ENCODE measurements around the gene GRK5.

GRK5 gene

DNA sequence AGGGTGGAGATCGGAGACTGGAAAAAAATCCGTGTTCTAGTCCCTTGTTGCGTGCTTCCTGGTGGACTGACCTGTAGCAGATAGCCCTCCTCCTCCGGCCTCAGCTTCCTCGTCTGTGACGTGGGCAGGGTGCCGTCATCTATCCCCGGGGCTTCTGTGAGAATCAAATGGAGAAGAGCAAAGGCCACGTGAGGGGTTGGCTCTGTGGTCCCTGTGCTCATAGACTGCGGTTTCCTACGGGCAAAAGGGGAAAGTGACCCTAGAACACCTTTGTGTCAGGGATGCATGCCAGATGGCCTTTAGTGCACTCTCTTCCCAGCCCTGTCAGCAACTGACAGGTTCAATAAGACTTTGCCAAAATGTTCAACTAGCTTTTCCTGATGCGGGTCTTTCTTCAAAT is 33.7 kb downstream of the GRK5 start:
- H3K4me3 ChIP-seq (ENCODE audit: low read depth, low read length) = no peak overlapping the region
- DNase-seq (ENCODE audit: low read depth) = no peak
- TF ChIP-seq POLR2A (IDR thresholded peaks at IDR 0.05; ENCODE audit: extremely low read depth, insufficient read length) (no peak), MYC (IDR thresholded peaks at IDR 0.05; ENCODE audit: low read depth, low read length) (no peak)
- TF ChIP-seq, protein P1, sequence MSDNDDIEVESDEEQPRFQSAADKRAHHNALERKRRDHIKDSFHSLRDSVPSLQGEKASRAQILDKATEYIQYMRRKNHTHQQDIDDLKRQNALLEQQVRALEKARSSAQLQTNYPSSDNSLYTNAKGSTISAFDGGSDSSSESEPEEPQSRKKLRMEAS (IDR thresholded peaks at IDR 0.05; ENCODE audit: low read depth, low read length) = no peak
- TF ChIP-seq, protein P2, sequence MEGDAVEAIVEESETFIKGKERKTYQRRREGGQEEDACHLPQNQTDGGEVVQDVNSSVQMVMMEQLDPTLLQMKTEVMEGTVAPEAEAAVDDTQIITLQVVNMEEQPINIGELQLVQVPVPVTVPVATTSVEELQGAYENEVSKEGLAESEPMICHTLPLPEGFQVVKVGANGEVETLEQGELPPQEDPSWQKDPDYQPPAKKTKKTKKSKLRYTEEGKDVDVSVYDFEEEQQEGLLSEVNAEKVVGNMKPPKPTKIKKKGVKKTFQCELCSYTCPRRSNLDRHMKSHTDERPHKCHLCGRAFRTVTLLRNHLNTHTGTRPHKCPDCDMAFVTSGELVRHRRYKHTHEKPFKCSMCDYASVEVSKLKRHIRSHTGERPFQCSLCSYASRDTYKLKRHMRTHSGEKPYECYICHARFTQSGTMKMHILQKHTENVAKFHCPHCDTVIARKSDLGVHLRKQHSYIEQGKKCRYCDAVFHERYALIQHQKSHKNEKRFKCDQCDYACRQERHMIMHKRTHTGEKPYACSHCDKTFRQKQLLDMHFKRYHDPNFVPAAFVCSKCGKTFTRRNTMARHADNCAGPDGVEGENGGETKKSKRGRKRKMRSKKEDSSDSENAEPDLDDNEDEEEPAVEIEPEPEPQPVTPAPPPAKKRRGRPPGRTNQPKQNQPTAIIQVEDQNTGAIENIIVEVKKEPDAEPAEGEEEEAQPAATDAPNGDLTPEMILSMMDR (IDR thresholded peaks at IDR 0.05; ENCODE audit: low read depth, low read length) = no peak

DNA sequence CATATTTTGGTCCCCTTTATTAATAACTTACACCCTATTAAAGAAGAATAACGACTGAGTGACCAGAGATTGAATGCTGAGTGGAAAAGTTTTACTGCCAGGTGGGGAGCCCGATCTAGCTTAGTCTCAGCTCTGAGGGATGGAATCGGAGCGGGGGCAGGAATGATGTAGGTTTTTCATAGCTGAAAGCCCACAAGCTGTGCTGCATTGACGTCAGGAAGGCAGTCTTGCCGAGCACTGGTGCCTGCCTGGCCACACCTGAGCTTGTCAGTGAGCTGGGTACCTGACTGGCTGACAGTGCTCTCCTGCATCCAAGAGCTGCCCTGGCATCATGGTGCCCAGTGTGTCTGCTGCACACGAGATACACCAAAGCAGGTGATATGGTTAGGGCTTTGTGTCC is 34.8 kb downstream of the GRK5 start:
- H3K4me3 ChIP-seq (ENCODE audit: low read depth, low read length) = no peak overlapping the region
- TF ChIP-seq, protein P1 (IDR thresholded peaks at IDR 0.05; ENCODE audit: low read depth, low read length) = no peak
- no peak for TF ChIP-seq POLR2A (IDR thresholded peaks at IDR 0.05; ENCODE audit: extremely low read depth, insufficient read length)
- no peak for TF ChIP-seq MYC (IDR thresholded peaks at IDR 0.05; ENCODE audit: low read depth, low read length)
- TF ChIP-seq, protein P2 (IDR thresholded peaks at IDR 0.05; ENCODE audit: low read depth, low read length) = no peak
- DNase-seq (ENCODE audit: low read depth) = no peak

DNA sequence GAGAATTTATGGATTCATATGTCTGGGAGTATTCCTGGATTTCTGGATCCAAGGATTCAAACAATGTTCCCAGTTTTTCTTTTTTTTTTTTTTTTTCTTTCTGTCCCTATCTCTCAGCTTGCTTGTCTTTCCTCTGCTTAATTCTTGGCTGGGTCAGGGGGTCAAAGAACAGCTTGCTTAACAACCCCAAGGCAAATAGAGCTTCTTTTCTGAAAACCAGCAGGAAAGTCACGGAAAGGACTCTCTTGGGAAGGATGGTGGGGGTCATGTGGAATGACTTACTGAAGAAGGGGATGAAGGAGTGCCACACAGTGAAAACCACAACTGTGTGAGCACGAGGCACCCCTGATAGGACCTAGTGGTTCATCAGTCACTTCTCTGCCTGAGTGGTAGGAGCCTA is 36.1 kb downstream of the GRK5 start:
- TF ChIP-seq MYC (IDR thresholded peaks at IDR 0.05; ENCODE audit: low read depth, low read length) (no peak), POLR2A (IDR thresholded peaks at IDR 0.05; ENCODE audit: extremely low read depth, insufficient read length) (no peak)
- TF ChIP-seq, protein P2 (IDR thresholded peaks at IDR 0.05; ENCODE audit: low read depth, low read length) = no peak
- TF ChIP-seq, protein P1 (IDR thresholded peaks at IDR 0.05; ENCODE audit: low read depth, low read length) = no peak
- H3K4me3 ChIP-seq (ENCODE audit: low read depth, low read length) = no peak overlapping the region
- no peak for DNase-seq (ENCODE audit: low read depth)

DNA sequence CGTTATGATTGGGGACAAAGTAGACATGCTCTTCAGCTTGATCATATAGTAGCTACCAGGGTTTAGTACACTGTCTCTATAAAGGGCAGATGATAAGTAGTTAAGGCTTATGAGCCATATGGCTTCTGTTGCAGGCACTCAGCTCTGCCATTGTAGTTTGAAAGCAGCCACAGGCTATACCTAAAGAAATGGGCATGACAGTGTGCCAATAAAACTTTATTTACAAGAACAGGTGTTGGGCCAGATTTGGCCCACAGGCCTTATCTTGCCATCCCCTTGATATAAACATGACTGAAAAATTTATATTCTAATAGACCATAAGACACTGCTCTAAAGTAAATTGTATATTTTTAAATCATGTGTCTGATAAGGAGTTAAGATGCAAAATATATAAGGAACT is 36.6 kb downstream of the GRK5 start:
- TF ChIP-seq MYC (IDR thresholded peaks at IDR 0.05; ENCODE audit: low read depth, low read length) = no peak
- TF ChIP-seq, protein P1 (IDR thresholded peaks at IDR 0.05; ENCODE audit: low read depth, low read length) = no peak
- TF ChIP-seq POLR2A (IDR thresholded peaks at IDR 0.05; ENCODE audit: extremely low read depth, insufficient read length) = no peak
- TF ChIP-seq, protein P2 (IDR thresholded peaks at IDR 0.05; ENCODE audit: low read depth, low read length) = no peak
- no peak overlapping the region for H3K4me3 ChIP-seq (ENCODE audit: low read depth, low read length)
- DNase-seq (ENCODE audit: low read depth) = no peak

DNA sequence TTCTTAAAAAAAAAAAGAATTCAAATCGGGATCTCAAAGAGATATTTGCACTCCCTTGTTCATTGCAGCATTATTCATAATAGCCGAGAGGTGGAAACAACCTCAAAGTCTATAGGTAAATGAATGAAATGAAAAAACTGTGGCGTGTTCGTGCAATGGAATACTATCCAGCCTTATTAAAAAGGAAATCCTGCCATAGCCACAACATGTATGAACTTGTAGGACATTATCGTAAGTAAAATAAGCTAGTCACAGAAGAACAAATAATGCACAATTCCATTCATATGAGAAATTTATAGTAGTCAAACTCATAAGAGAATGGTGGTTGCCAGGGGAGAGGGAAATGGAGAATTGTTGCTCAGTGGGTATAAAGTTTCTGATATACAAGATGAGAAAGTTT is 37.9 kb downstream of the GRK5 start:
- DNase-seq (ENCODE audit: low read depth) = no peak
- TF ChIP-seq, protein P2 (IDR thresholded peaks at IDR 0.05; ENCODE audit: low read depth, low read length) = no peak
- TF ChIP-seq POLR2A (IDR thresholded peaks at IDR 0.05; ENCODE audit: extremely low read depth, insufficient read length) (no peak), MYC (IDR thresholded peaks at IDR 0.05; ENCODE audit: low read depth, low read length) (no peak)
- TF ChIP-seq, protein P1 (IDR thresholded peaks at IDR 0.05; ENCODE audit: low read depth, low read length) = no peak
- H3K4me3 ChIP-seq (ENCODE audit: low read depth, low read length) = no peak overlapping the region
